Fibroblast of pulmonary artery (primary cell): ENCODE results near the gene DHX32.

Experiments
- DNase-seq: peaks from one replicate; pipeline ENCODE4 v3.0.0-alpha.2; 2010; ENCODE audit warnings: low read depth
- H3K4me3 ChIP-seq: replicated peaks from 2 replicates; pipeline ENCODE4 v1.5.1; 2011; ENCODE audit warnings: low read depth, mild to moderate bottlenecking, control low read depth, low read length, moderate library complexity
- CTCF ChIP-seq: IDR thresholded peaks from 2 replicates; pipeline ENCODE4 v1.5.1; 2011; ENCODE audit warnings: mild to moderate bottlenecking, control low read depth, low read length, inconsistent platforms; ENCODE audit errors: missing control alignments

Gene DHX32

GRCh38 chr10:125802131-125802530 lies 79.0 kb downstream of the DHX32 start:
- TF ChIP-seq CTCF: no peak
- no peak for DNase-seq
- H3K4me3 ChIP-seq: no peak overlapping the region

- H3K4me3 ChIP-seq: no peak overlapping the region
- no peak for DNase-seq
- no peak for TF ChIP-seq CTCF
Observed at GRCh38 chr10:125801574-125801973, 79.5 kb downstream of the DHX32 start.

- no peak for TF ChIP-seq CTCF
- H3K4me3 ChIP-seq: no peak overlapping the region
- DNase-seq: peak; percentile 5
Observed at GRCh38 chr10:125799451-125800182, 81.5 kb downstream of the DHX32 start.

GRCh38 chr10:125797994-125798662 lies 83.0 kb downstream of the DHX32 start:
- TF ChIP-seq CTCF: no peak
- no peak for DNase-seq

GRCh38 chr10:125797424-125797823 lies 83.7 kb downstream of the DHX32 start:
- H3K4me3 ChIP-seq: no peak overlapping the region
- TF ChIP-seq CTCF: no peak
- DNase-seq: no peak

More at GRCh38 chr10:125797994-125798662, 83.0 kb downstream of the DHX32 start:
- no peak overlapping the region for H3K4me3 ChIP-seq

GRCh38 chr10:125795637-125796190 lies 85.4 kb downstream of the DHX32 start:
- TF ChIP-seq CTCF: no peak
- H3K4me3 ChIP-seq: no peak overlapping the region
- no peak for DNase-seq
